GM23338 (cell line): Measurements from ENCODE around the gene CRIP3. TPM values are rescaled to one million over a fixed set of nuclear protein-coding genes. Genes with fewer than 3 reads are reported as not detected.

ENCODE experiments used
- ATAC-seq: fragments of 200-7000 bp; cut with Tn5 transposase; 3 replicates; pipeline ENCODE4 v1.9.1; 2020
- DNase-seq: peaks from one replicate; pipeline ENCODE4 v3.0.0-alpha.2; 2015; ENCODE audit warnings: low spot score
- H2AFZ ChIP-seq: fragments of 200-600 bp; sonication (generic); 2 replicates; pipeline ENCODE4 v1.8.0; 2016; ENCODE audit warnings: antibody characterized with exemption, mild to moderate bottlenecking, moderate library complexity
- H3F3A ChIP-seq: fragments of 200-600 bp; sonication (generic); replicated peaks from 2 replicates; pipeline ENCODE4 v1.8.0; 2017; ENCODE audit warnings: antibody characterized with exemption, mixed run types, low read depth
- H3K27ac ChIP-seq: fragments of 200-600 bp; sonication (generic); 2 replicates; pipeline ENCODE4 v1.6.1; 2016; ENCODE audit warnings: low read depth
- H3K27me3 ChIP-seq: fragments of 200-600 bp; sonication (generic); 2 replicates; pipeline ENCODE4 v1.8.0; 2016; ENCODE audit warnings: mild to moderate bottlenecking, mixed run types, moderate library complexity; ENCODE audit not compliant: insufficient read depth
- H3K36me3 ChIP-seq: fragments of 200-600 bp; sonication (generic); 2 replicates; pipeline ENCODE4 v1.8.0; 2016; ENCODE audit warnings: mild to moderate bottlenecking; ENCODE audit not compliant: insufficient read depth
- H3K4me1 ChIP-seq: fragments of 200-600 bp; sonication (generic); 2 replicates; pipeline ENCODE4 v1.8.0; 2016; ENCODE audit warnings: mild to moderate bottlenecking, moderate library complexity; ENCODE audit not compliant: insufficient read depth
- H3K4me2 ChIP-seq: fragments of 200-600 bp; sonication (generic); 2 replicates; pipeline ENCODE4 v1.7.1; 2017; ENCODE audit warnings: mixed run types
- H3K4me3 ChIP-seq: fragments of 200-600 bp; sonication (generic); 2 replicates; pipeline ENCODE4 v1.6.1; 2016; ENCODE audit warnings: mixed run types
- H3K79me2 ChIP-seq: fragments of 200-600 bp; sonication (generic); replicated peaks from 2 replicates; pipeline ENCODE4 v1.8.0; 2017; ENCODE audit warnings: mild to moderate bottlenecking; ENCODE audit not compliant: insufficient read depth
- H3K9me2 ChIP-seq: fragments of 200-600 bp; sonication (generic); 2 replicates; pipeline ENCODE4 v1.8.0; 2017; ENCODE audit not compliant: insufficient read depth
- H4K20me1 ChIP-seq: fragments of 200-600 bp; sonication (generic); replicated peaks from 2 replicates; pipeline ENCODE4 v1.8.0; 2017; ENCODE audit warnings: mild to moderate bottlenecking; ENCODE audit not compliant: insufficient read depth
- H3K27ac Mint-ChIP-seq: 2 replicates; pipeline ENCODE4 v1.8.0; 2020; ENCODE audit warnings: inconsistent platforms, mild to moderate bottlenecking, moderate library complexity, mixed read lengths
- H3K27me3 Mint-ChIP-seq: 3 replicates; pipeline ENCODE4 v1.8.0; 2022; ENCODE audit warnings: low read depth, mild to moderate bottlenecking, moderate library complexity, mixed read lengths, inconsistent platforms; ENCODE audit not compliant: insufficient read depth, poor library complexity
- H3K36me3 Mint-ChIP-seq: 3 replicates; pipeline ENCODE4 v1.8.0; 2021; ENCODE audit warnings: low read depth, mild to moderate bottlenecking, inconsistent platforms, moderate library complexity, mixed read lengths
- H3K4me1 Mint-ChIP-seq: 3 replicates; pipeline ENCODE4 v1.8.0; 2020; ENCODE audit warnings: mild to moderate bottlenecking, inconsistent platforms, mixed read lengths
- H3K4me3 Mint-ChIP-seq: 3 replicates; pipeline ENCODE4 v1.8.0; 2021; ENCODE audit warnings: moderate library complexity, mild to moderate bottlenecking, inconsistent platforms, mixed read lengths
- H3K9me3 Mint-ChIP-seq: 3 replicates; pipeline ENCODE4 v1.8.0; 2020; ENCODE audit warnings: moderate library complexity, mild to moderate bottlenecking, inconsistent platforms, mixed read lengths
- CREB1 ChIP-seq: fragments of 250-450 bp; sonication (Bioruptor Pico); IDR thresholded peaks from 2 replicates; pipeline ENCODE4 v1.5.0; 2020; ENCODE audit warnings: low read depth, mild to moderate bottlenecking, moderate library complexity
- CTCF ChIP-seq, 2 experiments: fragments of 200-600 bp in 1 of 2; sonication (generic) in 1 of 2; conservative IDR thresholded peaks; 2 replicates each; pipeline versions ENCODE4 v1.5.1 to v1.6.1; 2016 to 2017; ENCODE audit warnings: antibody characterized with exemption in 2 of 2, low read depth in 2 of 2, mild to moderate bottlenecking in 2 of 2, moderate library complexity in 1 of 2
- ETS1 ChIP-seq: IDR thresholded peaks from 2 replicates; pipeline ENCODE4 v1.6.1; 2016; ENCODE audit warnings: antibody characterized with exemption
- EZH2 ChIP-seq: fragments of 200-600 bp; sonication (generic); IDR thresholded peaks from one replicate; pipeline ENCODE4 v1.8.0; 2017; ENCODE audit warnings: antibody characterized with exemption, mild to moderate bottlenecking, low read depth; ENCODE audit not compliant: unreplicated experiment
- JUNB ChIP-seq: IDR thresholded peaks from one replicate; pipeline ENCODE4 v1.6.1; 2016; ENCODE audit warnings: antibody characterized with exemption; ENCODE audit not compliant: unreplicated experiment
- NANOG ChIP-seq: IDR thresholded peaks from 2 replicates; pipeline ENCODE4 v1.6.1; 2016; ENCODE audit warnings: antibody characterized with exemption, borderline replicate concordance
- POLR2AphosphoS5 ChIP-seq: IDR thresholded peaks from 2 replicates; pipeline ENCODE4 v1.6.1; 2016; ENCODE audit warnings: antibody characterized with exemption, low read depth
- REST ChIP-seq: IDR thresholded peaks from one replicate; pipeline ENCODE4 v1.6.1; 2018; ENCODE audit warnings: antibody characterized with exemption; ENCODE audit not compliant: unreplicated experiment
- STAT1 ChIP-seq: IDR thresholded peaks from one replicate; pipeline ENCODE4 v1.6.1; 2016; ENCODE audit warnings: antibody characterized with exemption; ENCODE audit not compliant: unreplicated experiment
- ZNF114 ChIP-seq: fragments of 250-450 bp; sonication (Bioruptor Pico); IDR thresholded peaks from 2 replicates; pipeline ENCODE4 v1.5.0; 2020; ENCODE audit warnings: mild to moderate bottlenecking, moderate library complexity
- ZNF331 ChIP-seq: fragments of 250-450 bp; sonication (Bioruptor Pico); IDR thresholded peaks from 2 replicates; pipeline ENCODE4 v1.5.0; 2020; ENCODE audit warnings: low read depth, mild to moderate bottlenecking, moderate library complexity
- polyA plus RNA-seq: library from polyadenylated mRNA; unstranded; fragments of >200 nt; fragmentation: Nextera tagmentation; extraction: Ambion mirVana; gene quantifications from 2 replicates; pipeline ENCODE4 v1.2.1, GENCODE V29; 2016
- total RNA-seq: library from RNA; depleted of rRNA; stranded (reverse); fragments of >200 nt; shearing (Covaris generic); gene quantifications from 2 replicates; pipeline ENCODE4 v1.2.3, GENCODE V29; 2014

The CRIP3 gene
- total and polyA plus RNA-seq, 2 experiments from 2014 or later = 22.0 to 36.0 TPM

GRCh38 chr6:43268782-43269272 lies 39.8 kb downstream of the CRIP3 start:
- no peaks in the 10 kb centered on the region for H3K36me3 ChIP-seq
- TF ChIP-seq CTCF (conservative IDR thresholded peaks at IDR 0.05; ENCODE audit: low read depth in 2 of 2) = no peak
- no peak for TF ChIP-seq EZH2
- TF ChIP-seq ZNF331 (CRISPR knock-in tag) = no peak
- TF ChIP-seq NANOG = no peak
- H3F3A ChIP-seq = no peaks in the 10 kb centered on the region
- H3K4me3 ChIP-seq = peak overlapping the region; percentile 52
- H3K9me2 ChIP-seq = no peaks in the 10 kb centered on the region
- H2AFZ ChIP-seq = peak overlapping the region; percentile 84; the same call in 1 of the 2 replicates
- ATAC-seq (no peak), DNase-seq (no peak)
- no peaks in the 10 kb centered on the region for H4K20me1 ChIP-seq
- H3K36me3 Mint-ChIP-seq = no peaks in the 10 kb centered on the region
- H3K79me2 ChIP-seq = no peaks in the 10 kb centered on the region
- H3K4me2 ChIP-seq = peak overlapping the region; percentile 84
- H3K4me1 Mint-ChIP-seq = peaks cover 34% of the 10 kb centered on the region
- no peak overlapping the region for H3K27ac ChIP-seq
- no peak overlapping the region for H3K27ac Mint-ChIP-seq
- peaks cover 57% of the 10 kb centered on the region for H3K27me3 ChIP-seq
- H3K4me1 ChIP-seq = peaks cover 14% of the 10 kb centered on the region
- H3K27me3 Mint-ChIP-seq = peaks cover 43% of the 10 kb centered on the region
- H3K4me3 Mint-ChIP-seq = peak overlapping the region; percentile 64
- H3K9me3 Mint-ChIP-seq = no peaks in the 10 kb centered on the region

- Histone ChIP-seq H3K4me3 (no peak overlapping the region), H3F3A (no peaks in the 10 kb centered on the region), H3K9me2 (no peaks in the 10 kb centered on the region), H3K4me1 (peaks cover 14% of the 10 kb centered on the region), H3K27me3 (peaks cover 52% of the 10 kb centered on the region), H4K20me1 (no peaks in the 10 kb centered on the region), H3K36me3 (no peaks in the 10 kb centered on the region), H3K79me2 (no peaks in the 10 kb centered on the region), H2AFZ (no peak overlapping the region), H3K4me2 (no peak overlapping the region), H3K27ac (no peak overlapping the region)
- Mint-ChIP-seq H3K27me3 (peaks cover 46% of the 10 kb centered on the region), H3K4me1 (peaks cover 34% of the 10 kb centered on the region), H3K4me3 (no peak overlapping the region; the same call in 2 of the 3 replicates), H3K27ac (no peak overlapping the region), H3K36me3 (no peaks in the 10 kb centered on the region), H3K9me3 (no peaks in the 10 kb centered on the region)
- ATAC-seq (no peak), DNase-seq (no peak)
- TF ChIP-seq STAT1 (no peak), NANOG (no peak)
Observed at GRCh38 chr6:43268355-43268700, 40.3 kb downstream of the CRIP3 start.

GRCh38 chr6:43267619-43268354 lies 40.8 kb downstream of the CRIP3 start:
- no peaks in the 10 kb centered on the region for H3F3A ChIP-seq
- H4K20me1 ChIP-seq = no peaks in the 10 kb centered on the region
- H3K4me2 ChIP-seq = peak overlapping the region; percentile 64; the same call in 1 of the 2 replicates
- H3K27ac ChIP-seq = 0 out of 2 replicates have a peak overlapping the region, but pooled peaks have one; percentile 14
- no peaks in the 10 kb centered on the region for H3K36me3 ChIP-seq
- H3K27me3 ChIP-seq = peaks cover 46% of the 10 kb centered on the region
- peaks cover 34% of the 10 kb centered on the region for H3K4me1 Mint-ChIP-seq
- no peak overlapping the region for H3K27ac Mint-ChIP-seq
- H3K36me3 Mint-ChIP-seq = no peaks in the 10 kb centered on the region
- peak; percentile 11 for ATAC-seq
- no peaks in the 10 kb centered on the region for H3K9me3 Mint-ChIP-seq
- H3K27me3 Mint-ChIP-seq = peaks cover 49% of the 10 kb centered on the region
- DNase-seq = peak; percentile 28
- H3K9me2 ChIP-seq = no peaks in the 10 kb centered on the region
- no peak overlapping the region; the same call in 2 of the 3 replicates for H3K4me3 Mint-ChIP-seq
- 0 out of 2 replicates have a peak overlapping the region, but pooled peaks have one; percentile 20 for H3K4me3 ChIP-seq
- H3K4me1 ChIP-seq = peaks cover 14% of the 10 kb centered on the region
- no peaks in the 10 kb centered on the region for H3K79me2 ChIP-seq
- peak overlapping the region; percentile 97 for H2AFZ ChIP-seq
- TF ChIP-seq JUNB (no peak), POLR2AphosphoS5 (no peak), STAT1 (no peak), REST (no peak), ETS1 (no peak), EZH2 (no peak), CREB1 (CRISPR knock-in tag) (no peak), NANOG (no peak), ZNF114 (CRISPR knock-in tag) (no peak)
